Epithelial cell of esophagus (primary cell): Measurements from ENCODE around the gene COL16A1.

Source experiments
- DNase-seq: peaks from one replicate; pipeline ENCODE4 v3.0.0; 2010; ENCODE audit warnings: low read depth
- H3K4me3 ChIP-seq: 2 replicates; pipeline ENCODE4 v1.5.1; 2011; ENCODE audit warnings: mild to moderate bottlenecking, low read length, control low read depth
- CTCF ChIP-seq: IDR thresholded peaks from 2 replicates; pipeline ENCODE4 v1.5.1; 2011; ENCODE audit warnings: low read depth, mild to moderate bottlenecking, low read length, control low read depth, inconsistent platforms; ENCODE audit not compliant: insufficient read depth; ENCODE audit errors: missing control alignments

The COL16A1 gene

GRCh38 chr1:31627301-31627929 is 76.4 kb downstream of the COL16A1 start:
- TF ChIP-seq CTCF: no peak
- no peak for DNase-seq
- H3K4me3 ChIP-seq: no peak overlapping the region

GRCh38 chr1:31626223-31627207 is 77.3 kb downstream of the COL16A1 start:
- DNase-seq: no peak
- no peak overlapping the region for H3K4me3 ChIP-seq
- TF ChIP-seq CTCF: no peak

- TF ChIP-seq CTCF: no peak
- DNase-seq: peak; percentile 37
- H3K4me3 ChIP-seq: no peak overlapping the region
Observed at GRCh38 chr1:31625561-31626222, 78.1 kb downstream of the COL16A1 start.

GRCh38 chr1:31624731-31625514 is 78.9 kb downstream of the COL16A1 start:
- no peak overlapping the region for H3K4me3 ChIP-seq
- no peak for DNase-seq
- no peak for TF ChIP-seq CTCF

- no peak for DNase-seq
- no peak for TF ChIP-seq CTCF
- no peak overlapping the region for H3K4me3 ChIP-seq
Observed at GRCh38 chr1:31624309-31624708, 79.5 kb downstream of the COL16A1 start.

GRCh38 chr1:31623365-31623764 is 80.5 kb downstream of the COL16A1 start:
- DNase-seq: no peak
- TF ChIP-seq CTCF: no peak
- no peak overlapping the region for H3K4me3 ChIP-seq
